Middle frontal gyrus (tissue), 1 donor: ENCODE results near the gene ST8SIA1.

Experiments used
- DNase-seq: peaks from one replicate; pipeline ENCODE4 v3.0.0-alpha.2; 2015; ENCODE audit warnings: low spot score; ENCODE audit errors: extremely low spot score

ST8SIA1 gene

GRCh38 chr12:22329621-22330020 is 4.9 kb downstream of the ST8SIA1 start:
- DNase-seq, result no peak

- DNase-seq, result no peak
Observed at GRCh38 chr12:22325218-22325617, 9.3 kb downstream of the ST8SIA1 start.

GRCh38 chr12:22322091-22322490 is 12.4 kb downstream of the ST8SIA1 start:
- DNase-seq, result no peak

- no peak for DNase-seq
Observed at GRCh38 chr12:22321638-22322037, 12.9 kb downstream of the ST8SIA1 start.

GRCh38 chr12:22321018-22321605 is 13.4 kb downstream of the ST8SIA1 start:
- no peak for DNase-seq

GRCh38 chr12:22318108-22318737 is 16.3 kb downstream of the ST8SIA1 start:
- DNase-seq, result no peak

- no peak for DNase-seq
Observed at GRCh38 chr12:22313963-22314330, 20.6 kb downstream of the ST8SIA1 start.

- no peak for DNase-seq
Observed at GRCh38 chr12:22313286-22313962, 21.1 kb downstream of the ST8SIA1 start.

GRCh38 chr12:22312336-22312735 is 22.2 kb downstream of the ST8SIA1 start:
- peak; percentile 73 for DNase-seq

GRCh38 chr12:22310709-22311108 is 23.8 kb downstream of the ST8SIA1 start:
- DNase-seq, result no peak

- no peak for DNase-seq
Observed at GRCh38 chr12:22310275-22310674, 24.2 kb downstream of the ST8SIA1 start.

- no peak for DNase-seq
Observed at GRCh38 chr12:22307811-22308210, 26.7 kb downstream of the ST8SIA1 start.

- DNase-seq, result no peak
Observed at GRCh38 chr12:22306311-22306710, 28.2 kb downstream of the ST8SIA1 start.

GRCh38 chr12:22304341-22304740 is 30.2 kb downstream of the ST8SIA1 start:
- DNase-seq, result no peak

GRCh38 chr12:22299294-22299912 is 35.1 kb downstream of the ST8SIA1 start:
- no peak for DNase-seq

- DNase-seq, result no peak
Observed at GRCh38 chr12:22289250-22289649, 45.3 kb downstream of the ST8SIA1 start.

GRCh38 chr12:22287776-22288621 is 46.5 kb downstream of the ST8SIA1 start:
- no peak for DNase-seq

- DNase-seq, result no peak
Observed at GRCh38 chr12:22287101-22287500, 47.4 kb downstream of the ST8SIA1 start.

- DNase-seq, result no peak
Observed at GRCh38 chr12:22286569-22286968, 47.9 kb downstream of the ST8SIA1 start.

- no peak for DNase-seq
Observed at GRCh38 chr12:22285846-22286245, 48.7 kb downstream of the ST8SIA1 start.

GRCh38 chr12:22284871-22285270 is 49.6 kb downstream of the ST8SIA1 start:
- DNase-seq, result no peak
